ENCODE data around the gene MAD1L1. TPM values are rescaled to one million over a fixed set of nuclear protein-coding genes. Genes with fewer than 3 reads are reported as not detected.

MAD1L1 gene
- total RNA-seq, 1 donor from 2014 or later, result 57.4 TPM

DNA sequence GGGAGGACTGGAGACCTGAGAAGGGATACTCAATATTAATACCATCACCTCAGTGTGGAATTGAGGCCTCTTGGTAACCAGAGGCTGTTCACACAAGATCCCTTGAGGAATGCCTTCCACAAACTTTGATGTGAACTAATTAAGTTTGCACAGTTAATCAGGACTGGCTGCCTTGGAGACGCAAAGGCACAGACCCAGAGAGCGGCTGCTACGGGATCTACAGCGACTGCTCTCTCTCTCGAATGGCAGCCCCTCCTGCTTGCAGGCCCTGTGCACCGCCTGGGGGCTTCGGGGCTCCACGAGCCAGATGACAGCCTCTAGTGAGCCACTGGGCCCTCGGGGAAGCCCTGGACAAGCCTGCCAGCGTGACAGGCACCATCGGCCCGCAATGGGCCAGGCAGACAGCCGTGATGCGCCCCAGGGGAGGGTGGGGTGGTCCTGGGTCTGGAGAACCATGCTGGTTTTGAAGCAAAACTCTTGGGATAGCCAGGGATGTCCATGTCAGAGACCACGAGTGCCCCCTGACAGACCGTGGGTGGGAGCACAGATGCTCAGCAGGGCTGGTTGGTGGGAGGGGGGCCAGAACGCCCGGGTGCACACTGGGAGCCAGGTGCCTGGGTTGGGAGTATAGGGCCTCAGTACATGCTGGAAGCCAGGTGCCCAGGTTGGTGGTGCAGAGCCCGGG is 367.0 kb downstream of the MAD1L1 start:
- H3K36me3 ChIP-seq (ENCODE audit: control insufficient read depth, insufficient read depth, low read length), result no peaks in the 10 kb centered on the region
- FAIRE-seq (no peak), DNase-seq (ENCODE audit: low read depth) (no peak)
- H3K27me3 ChIP-seq (ENCODE audit: control insufficient read depth, insufficient read depth, low read length), result no peaks in the 10 kb centered on the region
- H3K4me3 ChIP-seq (ENCODE audit: low read depth, low read length), result no peak overlapping the region
- TF ChIP-seq, protein P1, sequence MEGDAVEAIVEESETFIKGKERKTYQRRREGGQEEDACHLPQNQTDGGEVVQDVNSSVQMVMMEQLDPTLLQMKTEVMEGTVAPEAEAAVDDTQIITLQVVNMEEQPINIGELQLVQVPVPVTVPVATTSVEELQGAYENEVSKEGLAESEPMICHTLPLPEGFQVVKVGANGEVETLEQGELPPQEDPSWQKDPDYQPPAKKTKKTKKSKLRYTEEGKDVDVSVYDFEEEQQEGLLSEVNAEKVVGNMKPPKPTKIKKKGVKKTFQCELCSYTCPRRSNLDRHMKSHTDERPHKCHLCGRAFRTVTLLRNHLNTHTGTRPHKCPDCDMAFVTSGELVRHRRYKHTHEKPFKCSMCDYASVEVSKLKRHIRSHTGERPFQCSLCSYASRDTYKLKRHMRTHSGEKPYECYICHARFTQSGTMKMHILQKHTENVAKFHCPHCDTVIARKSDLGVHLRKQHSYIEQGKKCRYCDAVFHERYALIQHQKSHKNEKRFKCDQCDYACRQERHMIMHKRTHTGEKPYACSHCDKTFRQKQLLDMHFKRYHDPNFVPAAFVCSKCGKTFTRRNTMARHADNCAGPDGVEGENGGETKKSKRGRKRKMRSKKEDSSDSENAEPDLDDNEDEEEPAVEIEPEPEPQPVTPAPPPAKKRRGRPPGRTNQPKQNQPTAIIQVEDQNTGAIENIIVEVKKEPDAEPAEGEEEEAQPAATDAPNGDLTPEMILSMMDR (IDR thresholded peaks at IDR 0.05; ENCODE audit: insufficient read depth, low read length, severe bottlenecking), result no peak

DNA sequence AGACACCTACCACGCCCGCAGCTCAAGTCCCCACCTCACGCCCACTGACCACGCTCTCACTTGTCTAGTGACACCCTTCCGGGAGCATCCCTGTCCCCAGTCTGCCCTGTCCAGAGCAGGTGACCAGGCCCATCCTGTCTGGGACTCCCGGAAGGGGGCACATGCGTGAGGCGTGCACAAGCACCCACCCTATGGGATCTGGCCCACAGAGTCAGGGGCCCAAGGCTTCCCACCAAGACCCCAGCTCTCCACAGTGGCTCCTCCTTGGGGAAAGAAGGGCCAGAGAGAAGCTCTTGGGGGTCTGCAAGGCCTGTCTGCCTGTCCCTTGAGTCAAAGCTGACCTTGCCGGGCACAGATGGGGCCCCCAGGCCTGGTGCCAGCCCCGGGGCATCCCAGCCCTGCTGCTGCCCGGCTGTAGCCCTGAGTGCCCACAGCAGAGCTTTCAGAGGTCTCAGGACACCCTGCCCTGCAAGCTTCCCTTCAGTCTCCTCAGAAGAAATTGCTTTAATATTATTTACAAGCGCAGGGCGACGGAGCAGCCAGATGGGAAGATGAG is 367.7 kb downstream of the MAD1L1 start:
- FAIRE-seq, result no peak

DNA sequence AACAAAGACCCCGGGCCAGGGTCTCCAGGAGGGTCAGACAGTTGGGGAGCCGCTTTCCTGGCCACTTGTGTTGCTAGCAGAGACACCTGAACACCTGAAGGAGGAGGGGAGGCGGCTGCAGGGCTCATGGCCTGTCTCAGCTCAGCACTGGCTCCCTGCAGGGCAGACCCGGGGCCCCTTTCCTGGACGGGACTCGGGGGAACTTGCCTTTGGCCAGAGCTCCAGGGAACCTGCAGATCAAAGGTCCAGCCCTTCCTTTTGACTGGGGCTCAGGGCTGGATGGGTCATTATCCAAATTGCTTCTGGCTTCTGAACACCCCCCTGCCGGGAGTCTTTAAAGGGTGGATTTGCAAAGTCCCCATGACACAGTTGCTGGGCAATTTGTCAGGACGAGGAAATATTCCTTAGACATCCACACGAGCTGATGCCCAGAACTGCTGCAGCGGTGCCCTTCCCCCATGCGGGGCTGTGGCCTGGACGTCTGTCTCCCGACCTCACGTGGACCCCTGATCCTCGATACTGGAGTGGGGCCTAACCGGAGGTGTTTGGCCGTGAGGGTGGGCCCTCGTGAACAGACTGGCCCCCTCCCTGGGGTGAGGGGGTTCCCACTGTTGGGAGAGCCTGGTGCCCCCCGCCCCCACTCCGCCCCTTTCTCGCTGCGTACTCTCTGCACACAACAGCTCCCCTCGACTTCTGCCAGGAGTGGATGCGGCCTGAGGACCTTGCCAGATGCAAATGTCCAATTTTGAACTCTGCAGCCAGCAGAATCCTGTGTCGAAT is 368.4 kb downstream of the MAD1L1 start:
- Histone ChIP-seq H3K4me3 (ENCODE audit: low read depth, low read length) (no peak overlapping the region), H3K36me3 (ENCODE audit: control insufficient read depth, insufficient read depth, low read length) (no peaks in the 10 kb centered on the region), H3K27me3 (ENCODE audit: control insufficient read depth, insufficient read depth, low read length) (no peaks in the 10 kb centered on the region)
- TF ChIP-seq, protein P1 (IDR thresholded peaks at IDR 0.05; ENCODE audit: insufficient read depth, low read length, severe bottlenecking), result no peak
- FAIRE-seq, result no peak
- DNase-seq (ENCODE audit: low read depth), result no peak

More for the DNA sequence above, 367.7 kb downstream of the MAD1L1 start:
- Histone ChIP-seq H3K4me3 (ENCODE audit: low read depth, low read length) (no peak overlapping the region), H3K27me3 (ENCODE audit: control insufficient read depth, insufficient read depth, low read length) (no peaks in the 10 kb centered on the region), H3K36me3 (ENCODE audit: control insufficient read depth, insufficient read depth, low read length) (no peaks in the 10 kb centered on the region)
- TF ChIP-seq, protein P1 (IDR thresholded peaks at IDR 0.05; ENCODE audit: insufficient read depth, low read length, severe bottlenecking), result no peak
- DNase-seq (ENCODE audit: low read depth), result no peak

DNA sequence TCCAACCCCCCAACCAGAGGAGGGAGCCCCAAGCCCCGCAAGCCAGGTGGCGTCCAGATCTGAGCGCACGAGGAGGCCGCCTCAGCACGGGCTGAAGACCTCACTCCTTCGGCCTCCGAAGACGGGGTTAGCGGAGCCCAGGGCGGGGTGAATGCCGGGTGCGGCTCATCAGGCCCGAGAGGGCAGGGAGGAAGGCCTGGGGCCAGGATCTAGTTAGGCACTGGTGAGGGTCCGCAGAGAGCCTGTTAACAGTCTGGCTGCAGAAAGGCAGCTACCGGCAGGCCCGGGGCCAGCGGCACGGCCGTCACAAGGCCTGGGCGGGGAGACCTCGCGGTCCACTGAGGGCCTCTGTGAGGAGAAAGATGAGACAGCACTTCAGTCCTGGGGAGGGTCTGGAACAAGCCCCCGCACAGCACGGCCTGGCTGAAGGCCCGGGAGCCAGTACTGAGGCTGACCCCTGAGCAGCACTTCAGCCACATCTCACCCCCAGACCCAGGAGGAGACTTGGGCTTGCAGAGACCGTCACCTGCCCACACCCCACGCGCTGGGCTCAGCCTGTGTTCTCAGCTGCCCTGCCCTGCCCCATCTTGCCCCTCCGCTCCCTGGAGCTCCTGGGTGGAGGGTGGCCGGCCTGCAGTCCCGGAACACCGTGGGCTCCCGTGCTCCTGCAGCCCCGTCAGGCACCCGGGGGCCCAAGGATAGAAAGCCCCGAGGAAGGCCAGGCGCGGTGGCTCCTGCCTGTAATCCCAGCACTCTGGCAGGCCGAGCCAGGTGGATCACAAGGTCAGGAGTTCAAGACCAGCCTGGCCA is 369.4 kb downstream of the MAD1L1 start:
- FAIRE-seq, result no peak

DNA sequence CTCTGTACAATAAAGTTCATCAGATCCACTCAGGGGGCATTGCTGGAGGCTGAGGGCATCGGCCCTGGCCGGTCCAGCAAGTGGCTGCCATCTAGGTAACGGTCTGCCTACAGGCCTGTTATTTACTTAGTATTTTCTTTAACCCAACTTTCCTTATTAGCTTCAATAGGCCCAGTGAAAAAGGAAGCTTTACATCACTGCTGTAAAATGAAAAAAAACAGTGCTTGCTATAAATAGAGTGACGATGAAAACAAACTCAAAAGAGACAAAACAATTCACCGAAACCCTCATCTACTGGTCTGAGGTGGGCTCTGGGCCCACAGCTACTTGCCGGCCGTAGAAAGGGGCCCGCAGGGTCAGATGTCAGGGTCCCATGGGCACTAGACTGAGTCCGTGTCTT is 370.2 kb downstream of the MAD1L1 start:
- TF ChIP-seq, protein P1 (IDR thresholded peaks at IDR 0.05; ENCODE audit: insufficient read depth, low read length, severe bottlenecking), result no peak
- DNase-seq (ENCODE audit: low read depth) (no peak), FAIRE-seq (no peak)
- Histone ChIP-seq H3K4me3 (ENCODE audit: low read depth, low read length) (no peak overlapping the region), H3K36me3 (ENCODE audit: control insufficient read depth, insufficient read depth, low read length) (no peaks in the 10 kb centered on the region), H3K27me3 (ENCODE audit: control insufficient read depth, insufficient read depth, low read length) (no peaks in the 10 kb centered on the region)

More for the DNA sequence above, 369.4 kb downstream of the MAD1L1 start:
- H3K27me3 ChIP-seq (ENCODE audit: control insufficient read depth, insufficient read depth, low read length), result no peaks in the 10 kb centered on the region
- no peak overlapping the region for H3K4me3 ChIP-seq (ENCODE audit: low read depth, low read length)
- H3K36me3 ChIP-seq (ENCODE audit: control insufficient read depth, insufficient read depth, low read length), result no peaks in the 10 kb centered on the region
- DNase-seq (ENCODE audit: low read depth), result no peak
- TF ChIP-seq, protein P1 (IDR thresholded peaks at IDR 0.05; ENCODE audit: insufficient read depth, low read length, severe bottlenecking), result no peak

Data from bronchial epithelial cell (primary cell).